ENCODE results near the gene IRS1.

The IRS1 gene

GRCh38 chr2:226794751-226795171 is 4.9 kb downstream of the IRS1 start:
- H3K4me3 ChIP-seq (ENCODE audit: low read length), result peak overlapping the region; percentile 72
- peak; percentile 51 for DNase-seq (ENCODE audit: low read depth)
- no peak for TF ChIP-seq CTCF (IDR thresholded peaks at IDR 0.05; ENCODE audit: insufficient read depth, low read depth, low read length, missing control alignments)

- TF ChIP-seq CTCF (IDR thresholded peaks at IDR 0.05; ENCODE audit: insufficient read depth, low read depth, low read length, missing control alignments), result no peak
- peak; percentile 30 for DNase-seq (ENCODE audit: low read depth)
- H3K4me3 ChIP-seq (ENCODE audit: low read length), result peak overlapping the region; percentile 72
These were observed 5.4 kb downstream of the IRS1 start for GRCh38 chr2:226794196-226794661.

- TF ChIP-seq CTCF (IDR thresholded peaks at IDR 0.05; ENCODE audit: insufficient read depth, low read depth, low read length, missing control alignments), result no peak
- H3K4me3 ChIP-seq (ENCODE audit: low read length), result peak overlapping the region; percentile 72
- peak; percentile 14 for DNase-seq (ENCODE audit: low read depth)
These were observed 6.0 kb downstream of the IRS1 start for GRCh38 chr2:226793646-226794045.

- no peak for TF ChIP-seq CTCF (IDR thresholded peaks at IDR 0.05; ENCODE audit: insufficient read depth, low read depth, low read length, missing control alignments)
- DNase-seq (ENCODE audit: low read depth), result peak; percentile 38
These were observed 7.3 kb downstream of the IRS1 start for GRCh38 chr2:226792155-226792881.

GRCh38 chr2:226791487-226792081 is 8.0 kb downstream of the IRS1 start:
- DNase-seq (ENCODE audit: low read depth), result peak; percentile 88
- H3K4me3 ChIP-seq (ENCODE audit: low read length), result peak overlapping the region; percentile 72
- no peak for TF ChIP-seq CTCF (IDR thresholded peaks at IDR 0.05; ENCODE audit: insufficient read depth, low read depth, low read length, missing control alignments)

More at GRCh38 chr2:226792155-226792881, 7.3 kb downstream of the IRS1 start:
- H3K4me3 ChIP-seq (ENCODE audit: low read length), result peak overlapping the region; percentile 72

DNA sequence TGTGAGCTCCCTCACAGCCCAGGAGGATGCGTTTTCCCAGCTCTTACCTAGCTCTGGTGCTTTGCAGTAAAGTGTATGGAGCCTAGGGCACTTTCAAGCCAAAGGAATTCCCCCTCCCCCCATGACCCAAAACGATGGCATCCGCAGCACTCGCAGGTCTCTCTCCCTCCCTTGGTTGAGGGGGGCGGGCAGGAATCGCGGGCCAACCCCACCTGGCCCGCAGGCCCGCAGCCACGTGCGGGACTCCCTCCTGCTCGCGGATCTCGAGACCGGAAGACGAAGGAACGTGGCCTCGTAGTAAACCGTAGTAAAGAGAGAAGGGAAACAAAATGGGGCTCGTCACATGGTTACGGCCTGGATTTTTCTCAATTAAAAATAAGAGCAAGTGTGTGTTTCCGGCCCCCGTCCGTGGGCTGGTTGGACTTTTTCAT is 8.5 kb downstream of the IRS1 start:
- peak; percentile 50 for DNase-seq (ENCODE audit: low read depth)
- H3K4me3 ChIP-seq (ENCODE audit: low read length), result peak overlapping the region; percentile 56
- no peak for TF ChIP-seq CTCF (IDR thresholded peaks at IDR 0.05; ENCODE audit: insufficient read depth, low read depth, low read length, missing control alignments)
